ENCODE data around the gene CYSRT1.

DNA sequence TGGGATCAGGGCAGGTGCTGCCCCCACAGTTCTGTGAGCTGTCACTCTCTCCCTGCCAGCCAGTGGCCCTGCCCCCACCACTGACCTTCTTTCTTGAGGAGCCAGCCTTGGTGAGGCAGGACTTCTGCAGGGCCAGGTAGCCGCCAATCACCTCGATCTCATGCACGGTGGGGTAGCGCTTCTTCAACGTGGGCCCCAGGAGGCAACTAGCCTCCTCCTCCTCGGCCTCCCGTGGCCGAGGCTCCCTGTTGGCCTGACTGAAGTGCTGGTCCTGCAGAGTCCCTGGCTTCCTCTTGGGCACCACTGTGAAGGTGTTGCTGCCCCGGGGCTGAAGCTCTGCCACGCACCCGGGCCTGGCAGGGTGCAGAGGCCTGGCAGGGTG, 26.1 kb upstream of the CYSRT1 start:
- TF ChIP-seq GATA3 (IDR thresholded peaks at IDR 0.05; ENCODE audit: low read depth, low read length) (no peak), GATA2 (IDR thresholded peaks at IDR 0.05; ENCODE audit: low read depth, low read length) (no peak)

Measured in SH-SY5Y (cell line).